SU-DHL-6 (cell line): Measurements from ENCODE around the gene CHD2.

ENCODE experiments used
- CTCF ChIP-seq: fragments of 200-600 bp; sonication (generic); IDR thresholded peaks from one replicate; pipeline ENCODE4 v1.5.1; 2017; ENCODE audit warnings: antibody characterized with exemption, mild to moderate bottlenecking, low read length, moderate library complexity; ENCODE audit not compliant: insufficient read depth, poor library complexity, severe bottlenecking
- EZH2phosphoT487 ChIP-seq: fragments of 200-600 bp; sonication (generic), shearing (Covaris generic); conservative IDR thresholded peaks from 2 replicates; pipeline ENCODE4 v1.6.1; 2018; ENCODE audit warnings: mild to moderate bottlenecking, antibody characterized with exemption, low read length, moderate library complexity, mixed read lengths

- no peak for TF ChIP-seq CTCF
- no peak for TF ChIP-seq EZH2phosphoT487
Observed at GRCh38 chr15:92958105-92958504, 58.0 kb downstream of the CHD2 start.
